DMS53 (cell line): ENCODE data around the gene ADAMTS12.

Experiments used
- DNase-seq: peaks from one replicate; lab custom pipeline; 2025; lab: John Stamatoyannopoulos, UW

The ADAMTS12 gene

DNA sequence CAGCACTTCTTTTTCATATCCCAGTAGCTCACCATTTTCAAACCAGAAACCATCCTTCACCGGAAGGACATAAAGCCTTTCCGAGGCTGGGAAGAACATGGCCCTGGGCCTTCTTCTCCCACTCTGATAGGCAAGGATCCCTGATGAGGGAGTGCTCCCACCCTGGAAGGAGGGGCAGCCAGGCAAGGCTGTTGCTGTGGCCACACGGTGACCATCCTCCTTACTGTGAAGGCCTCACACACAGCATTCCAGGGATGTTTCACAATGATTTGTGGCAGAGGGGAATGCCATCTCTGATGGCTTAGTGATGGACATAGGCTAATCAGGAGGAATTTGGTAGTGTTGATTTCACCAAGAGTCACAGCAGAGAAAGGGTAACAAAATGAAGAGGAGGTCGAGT is 130.7 kb downstream of the ADAMTS12 start:
- DNase-seq, result no peak

- no peak for DNase-seq
Measured at GRCh38 chr5:33758737-33759136, 133.1 kb downstream of the ADAMTS12 start.

GRCh38 chr5:33756491-33756890 is 135.3 kb downstream of the ADAMTS12 start:
- no peak for DNase-seq

DNA sequence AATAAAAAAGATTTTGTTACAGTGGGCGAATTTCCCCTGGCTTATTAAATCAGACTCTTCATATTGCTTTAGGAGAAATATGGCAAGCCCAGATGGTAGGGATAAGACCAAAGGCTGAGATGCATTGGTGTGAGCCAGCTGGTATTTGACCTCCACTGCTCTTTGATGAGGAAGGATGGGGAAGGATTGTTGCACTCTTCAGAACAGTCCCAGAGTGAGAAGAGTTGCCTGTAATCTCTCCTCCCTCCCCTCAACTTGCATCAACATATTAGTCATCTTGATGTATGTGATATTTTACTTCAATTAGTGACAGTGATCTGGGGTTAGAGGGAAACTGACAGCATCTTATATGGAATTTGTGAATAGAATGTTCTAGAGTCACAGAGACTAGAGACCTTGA is 136.6 kb downstream of the ADAMTS12 start:
- DNase-seq, result no peak

- peak; percentile 20 for DNase-seq
Measured at GRCh38 chr5:33753704-33754103, 138.1 kb downstream of the ADAMTS12 start.

DNA sequence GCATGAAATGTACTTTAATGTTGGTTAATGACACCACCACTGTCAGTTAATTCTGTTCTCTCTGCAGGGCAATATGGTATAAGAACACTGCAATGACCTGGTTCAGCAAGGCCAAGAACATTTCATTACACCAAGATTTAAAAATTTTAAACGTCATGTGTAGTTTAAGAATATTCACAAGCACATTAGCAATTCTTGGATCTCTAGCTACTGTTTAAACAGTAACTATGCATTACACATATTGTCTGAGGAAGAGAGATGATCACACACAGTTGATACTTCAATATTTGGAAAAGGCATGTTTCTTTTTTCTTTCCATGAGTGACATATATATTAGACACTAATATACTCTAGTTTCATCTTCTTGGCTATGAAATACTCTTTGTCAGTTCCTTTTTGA is 143.0 kb downstream of the ADAMTS12 start:
- DNase-seq, result no peak

GRCh38 chr5:33745101-33745770 is 146.6 kb downstream of the ADAMTS12 start:
- no peak for DNase-seq

GRCh38 chr5:33743099-33743498 is 148.7 kb downstream of the ADAMTS12 start:
- DNase-seq, result no peak

DNA sequence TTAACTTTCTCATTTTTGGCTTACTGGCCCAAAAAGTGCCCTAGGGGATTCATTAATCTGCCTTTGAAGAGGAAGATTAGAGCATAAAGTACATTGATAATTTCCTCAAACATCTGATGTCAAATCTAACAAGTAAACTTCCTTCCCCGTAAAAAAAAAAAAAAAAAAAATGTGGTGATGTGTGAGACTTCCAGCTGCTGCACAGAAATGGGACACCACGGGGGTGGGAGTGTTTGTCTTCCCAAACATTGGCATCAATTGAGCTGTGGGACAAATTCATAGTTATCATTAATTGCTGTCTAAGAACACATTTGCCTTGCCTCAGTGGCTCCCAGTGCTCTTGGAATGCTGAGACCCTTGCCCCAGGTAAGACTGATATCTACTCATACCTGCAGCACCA is 149.6 kb downstream of the ADAMTS12 start:
- no peak for DNase-seq

- DNase-seq, result no peak
Measured at GRCh38 chr5:33738967-33739366, 152.8 kb downstream of the ADAMTS12 start.

DNA sequence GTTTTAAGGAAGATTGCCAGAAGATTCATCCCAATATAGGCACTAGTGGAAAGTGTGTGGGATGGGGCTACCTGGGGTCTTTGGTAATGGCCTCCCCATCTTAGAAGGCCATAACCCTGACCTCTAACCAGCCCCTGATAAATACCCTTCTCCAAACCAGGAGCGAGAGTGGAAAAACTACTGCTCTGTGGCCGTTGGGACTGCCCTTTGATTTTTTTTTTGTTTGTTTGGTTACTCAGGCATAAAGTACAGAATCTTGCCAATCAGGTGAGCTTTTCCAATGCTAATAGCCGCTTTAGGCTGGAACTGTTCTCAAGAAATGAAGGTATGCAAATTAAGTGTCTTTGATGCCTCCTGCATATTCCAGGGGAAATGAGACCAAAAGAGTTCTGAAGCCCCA is 153.7 kb downstream of the ADAMTS12 start:
- no peak for DNase-seq

DNA sequence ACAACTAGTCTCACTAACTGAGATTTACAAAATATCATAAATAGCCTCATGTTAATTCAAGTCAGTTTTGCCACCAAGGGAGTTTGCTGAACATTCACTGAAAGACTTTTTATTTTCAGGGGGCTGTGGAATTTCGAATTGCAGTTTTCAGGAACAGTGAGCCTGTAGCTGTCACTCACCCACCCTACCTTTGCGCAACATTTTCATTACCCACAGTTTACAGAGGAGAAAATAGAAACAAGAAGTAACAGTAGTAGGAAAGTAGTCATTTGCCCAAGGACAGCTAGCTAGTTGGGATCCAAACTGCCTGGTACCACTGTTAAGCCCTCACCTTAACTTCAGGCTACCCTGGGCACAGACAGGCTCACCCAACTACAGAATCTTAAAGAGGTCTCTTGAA is 154.1 kb downstream of the ADAMTS12 start:
- DNase-seq, result no peak

- DNase-seq, result no peak
Measured at GRCh38 chr5:33737284-33737683, 154.5 kb downstream of the ADAMTS12 start.

- DNase-seq, result no peak
Measured at GRCh38 chr5:33736510-33736909, 155.3 kb downstream of the ADAMTS12 start.

- no peak for DNase-seq
Measured at GRCh38 chr5:33735072-33735471, 156.7 kb downstream of the ADAMTS12 start.

DNA sequence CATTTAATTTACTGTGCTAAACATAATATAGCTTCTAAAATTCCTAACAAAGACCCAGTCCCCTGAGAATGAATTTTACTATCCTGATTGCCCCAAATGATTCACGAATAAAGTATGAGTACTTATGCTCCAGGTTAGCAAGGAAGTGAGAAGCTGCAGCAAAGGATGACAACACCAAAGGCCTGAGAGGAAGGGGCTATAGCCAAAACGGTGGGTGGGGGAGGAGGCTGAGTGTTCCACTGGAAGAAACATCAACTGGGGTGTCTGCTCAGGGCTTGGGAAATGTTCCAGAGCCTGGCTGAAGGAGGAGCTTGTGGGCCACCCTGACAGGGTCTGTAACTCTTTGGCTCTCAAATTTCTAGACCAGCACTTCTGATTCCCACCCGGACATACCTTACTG is 157.3 kb downstream of the ADAMTS12 start:
- no peak for DNase-seq

GRCh38 chr5:33733225-33733624 is 158.6 kb downstream of the ADAMTS12 start:
- no peak for DNase-seq

DNA sequence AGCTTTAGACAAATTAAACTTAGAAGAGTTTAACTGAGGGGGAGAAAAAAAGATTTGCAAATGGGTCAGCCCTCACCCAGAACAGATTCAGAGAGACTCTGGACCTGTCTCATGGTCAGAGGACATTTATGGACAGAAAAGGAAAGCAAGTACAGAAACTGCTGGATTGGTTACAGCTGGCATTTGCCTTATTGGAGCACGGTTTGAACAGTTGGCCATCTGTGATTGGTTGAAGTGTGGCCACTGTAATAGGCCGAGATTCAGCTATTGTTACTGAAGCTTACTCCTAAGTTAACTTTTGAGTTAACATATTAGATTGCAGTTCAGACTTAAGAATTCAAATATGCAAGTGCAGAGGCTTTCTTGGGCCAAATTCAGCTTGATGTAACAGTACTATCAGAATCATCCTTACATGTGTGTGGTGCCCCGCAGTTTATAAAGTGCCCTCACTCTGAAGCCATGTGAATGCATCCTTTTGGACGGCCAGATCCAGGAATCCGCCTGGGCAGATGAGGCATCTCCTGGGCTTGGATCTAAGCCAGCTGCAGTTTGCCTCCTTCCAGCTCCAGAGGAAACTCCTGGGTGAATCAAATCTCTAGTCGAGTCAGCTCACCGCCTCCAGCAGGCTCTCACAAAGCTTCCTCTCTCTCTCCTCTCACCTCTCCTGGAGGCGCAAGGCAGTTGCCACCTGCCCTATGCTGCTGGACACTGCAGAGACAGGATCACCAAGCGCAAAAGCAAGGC is 165.2 kb downstream of the ADAMTS12 start:
- no peak for DNase-seq

GRCh38 chr5:33725806-33726205 is 166.0 kb downstream of the ADAMTS12 start:
- no peak for DNase-seq

- DNase-seq, result no peak
Measured at GRCh38 chr5:33721491-33722200, 170.1 kb downstream of the ADAMTS12 start.

DNA sequence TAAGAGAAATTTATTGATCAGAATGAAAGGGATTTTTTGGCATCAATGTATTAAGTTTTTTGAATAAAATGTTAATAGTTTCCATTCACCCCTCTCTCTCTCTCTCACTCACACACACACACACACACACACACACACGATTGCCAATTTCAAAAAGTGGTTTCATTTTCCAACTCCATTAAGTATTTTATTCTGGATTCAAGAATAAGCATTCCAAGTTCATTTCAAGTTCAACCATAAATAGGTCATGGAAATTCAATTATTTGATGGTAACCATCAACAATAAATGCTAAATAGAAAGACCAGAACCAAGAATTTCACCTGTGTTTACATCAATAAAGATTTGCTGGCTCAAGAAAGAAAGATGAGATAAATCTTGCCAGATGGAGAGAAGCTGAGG is 171.6 kb downstream of the ADAMTS12 start:
- DNase-seq, result no peak

DNA sequence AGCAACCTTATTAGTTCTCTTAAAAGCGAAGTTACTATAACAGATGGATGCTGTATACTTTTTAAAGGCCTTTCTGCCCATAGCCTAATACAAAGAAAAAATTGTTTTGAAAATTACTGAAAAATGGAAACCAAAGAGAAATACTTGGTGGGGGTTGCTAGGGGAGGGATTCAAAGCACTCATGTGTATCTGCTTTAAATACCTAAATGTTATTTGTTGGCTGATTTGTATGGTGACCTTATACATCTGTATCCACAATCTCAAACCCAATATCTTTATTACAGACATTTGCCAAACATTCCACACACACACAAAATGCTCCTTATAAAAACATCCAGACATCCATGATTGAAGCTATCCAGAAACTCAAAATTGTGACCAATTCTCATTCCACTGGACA is 172.0 kb downstream of the ADAMTS12 start:
- DNase-seq, result no peak

DNA sequence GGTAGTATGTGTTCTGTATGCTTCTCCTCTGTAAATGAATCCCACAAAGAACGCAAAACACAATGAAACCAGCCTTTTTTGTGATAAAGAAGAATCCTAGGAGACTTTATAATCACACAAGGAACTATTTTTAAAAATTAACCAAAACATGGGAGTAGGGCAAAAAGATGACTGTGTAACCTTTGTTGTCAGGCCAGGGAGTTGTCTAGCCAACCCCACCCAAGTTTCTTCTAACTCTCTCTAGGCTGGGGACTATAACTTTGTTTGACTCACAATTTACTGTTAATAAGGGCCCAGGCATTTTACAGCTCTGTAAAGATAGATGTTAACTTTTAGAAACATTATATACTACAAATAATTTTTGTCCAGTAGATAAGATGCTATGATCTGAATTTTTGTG is 176.1 kb downstream of the ADAMTS12 start:
- no peak for DNase-seq
